ENCODE results near the gene MBNL1. TPM values are rescaled to one million over a fixed set of nuclear protein-coding genes. Genes with fewer than 3 reads are reported as not detected.

MBNL1 gene
- total RNA-seq, 2 donors from 2014 or later: 199 to 327 TPM

- H3K36me3 ChIP-seq: no peaks in the 10 kb centered on the region
- peaks cover 0 to 54% of the 10 kb centered on the region in 2 donors for H3K4me1 ChIP-seq
- H3K27ac ChIP-seq: no peak overlapping the region
- H3K27me3 ChIP-seq: no peaks in the 10 kb centered on the region
- no peak for DNase-seq (ENCODE audit: low spot score)
- H3K4me3 ChIP-seq: no peak overlapping the region
- no peak for TF ChIP-seq CTCF (IDR thresholded peaks at IDR 0.05)
- no peaks in the 10 kb centered on the region for H3K9me3 ChIP-seq
Measured at GRCh38 chr3:152373379-152373778, 104.7 kb downstream of the MBNL1 start.

- no peaks in the 10 kb centered on the region for H3K36me3 ChIP-seq
- no peak for TF ChIP-seq CTCF (IDR thresholded peaks at IDR 0.05)
- no peaks in the 10 kb centered on the region for H3K27me3 ChIP-seq
- DNase-seq (ENCODE audit: low spot score): no peak
- H3K4me1 ChIP-seq: peaks cover 0 to 54% of the 10 kb centered on the region in 2 donors
- H3K4me3 ChIP-seq: no peak overlapping the region
- peak overlapping the region; percentile 37 to 49 for H3K27ac ChIP-seq
- H3K9me3 ChIP-seq: no peaks in the 10 kb centered on the region
Measured at GRCh38 chr3:152374262-152374990, 105.7 kb downstream of the MBNL1 start.

- Histone ChIP-seq H3K27ac (peak overlapping the region in 1 of 2 donors; percentile 49), H3K36me3 (no peaks in the 10 kb centered on the region), H3K9me3 (no peaks in the 10 kb centered on the region), H3K4me3 (no peak overlapping the region), H3K27me3 (no peaks in the 10 kb centered on the region), H3K4me1 (peaks cover 0 to 62% of the 10 kb centered on the region in 2 donors)
- no peak for TF ChIP-seq CTCF (IDR thresholded peaks at IDR 0.05)
- no peak for DNase-seq (ENCODE audit: low spot score)
Measured at GRCh38 chr3:152375546-152375945, 106.8 kb downstream of the MBNL1 start.

DNA sequence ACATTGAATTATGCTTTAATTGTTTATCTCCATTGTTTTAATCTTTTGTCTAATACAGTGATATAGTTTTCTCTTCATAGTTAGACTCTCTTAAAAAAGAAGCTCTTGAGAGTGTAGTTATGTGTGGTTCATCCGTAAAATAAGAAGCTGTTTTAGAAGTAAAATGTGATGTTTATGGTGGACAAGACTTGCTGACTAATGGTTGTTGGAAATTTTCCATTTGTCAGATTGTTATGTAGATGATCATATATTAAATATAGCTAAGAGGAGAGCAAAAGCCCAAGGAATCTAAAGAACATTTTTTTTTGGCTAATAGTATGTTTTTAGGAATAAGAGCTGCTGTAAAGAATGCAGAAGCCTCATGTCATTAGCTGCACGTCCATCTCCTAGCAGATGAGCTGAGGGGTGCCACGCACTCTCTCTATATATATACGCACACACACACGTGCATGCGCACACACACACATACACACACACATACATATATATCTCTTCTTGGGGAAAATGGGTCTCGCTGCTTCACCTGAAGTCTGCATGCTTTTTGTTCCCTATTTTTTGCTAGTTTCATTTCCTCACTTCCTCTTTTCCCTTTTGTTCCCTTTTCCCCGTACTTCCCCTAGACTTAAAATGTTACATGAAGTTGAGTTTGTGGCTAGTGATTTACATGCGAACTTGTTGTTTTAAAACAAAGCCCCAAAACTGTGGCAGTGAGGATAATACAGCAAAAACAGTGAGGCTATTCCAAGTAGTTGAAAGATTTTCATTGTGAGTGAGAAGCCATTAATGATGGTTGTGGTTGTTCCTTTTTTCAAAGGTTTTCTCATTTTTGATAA lies 107.8 kb downstream of the MBNL1 start:
- Histone ChIP-seq H3K27me3 (no peaks in the 10 kb centered on the region), H3K27ac (peak overlapping the region; percentile 31 to 49), H3K36me3 (no peaks in the 10 kb centered on the region), H3K9me3 (no peaks in the 10 kb centered on the region), H3K4me3 (no peak overlapping the region), H3K4me1 (peaks cover 0 to 71% of the 10 kb centered on the region in 2 donors)
- no peak for DNase-seq (ENCODE audit: low spot score)
- no peak for TF ChIP-seq CTCF (IDR thresholded peaks at IDR 0.05)

- H3K4me1 ChIP-seq: peaks cover 0 to 77% of the 10 kb centered on the region in 2 donors
- no peaks in the 10 kb centered on the region for H3K36me3 ChIP-seq
- H3K27ac ChIP-seq: peak overlapping the region; percentile 31 to 49
- no peak for TF ChIP-seq CTCF (IDR thresholded peaks at IDR 0.05)
- no peaks in the 10 kb centered on the region for H3K27me3 ChIP-seq
- H3K9me3 ChIP-seq: no peaks in the 10 kb centered on the region
- no peak for DNase-seq (ENCODE audit: low spot score)
- no peak overlapping the region for H3K4me3 ChIP-seq
Measured at GRCh38 chr3:152377184-152377570, 108.4 kb downstream of the MBNL1 start.

Measured in right atrium auricular region (tissue), 2 donors.